LNCAP (cell line): ENCODE results near the gene RASL11B.

Experiments used
- CTCF ChIP-seq: fragments of 450-650 bp; IDR thresholded peaks from 2 replicates; pipeline ENCODE4 v1.5.1; 2017; ENCODE audit warnings: mild to moderate bottlenecking

RASL11B gene

GRCh38 chr4:52861879-52862616, at the start of gene RASL11B:
RASL11B (plus strand) TSS chr4:52862317; CDS start chr4:52862508, 191 bp downstream.
- no peak; the same call in 1 of the 2 replicates for TF ChIP-seq CTCF

GRCh38 chr4:52813546-52813945, 48.6 kb upstream of the RASL11B start:
- no peak for TF ChIP-seq CTCF

- TF ChIP-seq CTCF = no peak
These were observed 39.5 kb upstream of the RASL11B start for GRCh38 chr4:52822583-52822971.

GRCh38 chr4:52822972-52823701, 39.0 kb upstream of the RASL11B start:
- no peak for TF ChIP-seq CTCF

GRCh38 chr4:52823702-52824092, 38.4 kb upstream of the RASL11B start:
- no peak for TF ChIP-seq CTCF

GRCh38 chr4:52824270-52824602, 37.9 kb upstream of the RASL11B start:
- TF ChIP-seq CTCF = no peak

- TF ChIP-seq CTCF = no peak
These were observed 37.3 kb upstream of the RASL11B start for GRCh38 chr4:52824603-52825459.
